Measurements from ENCODE around the gene IGFBP2.
A peak's percentile ranks its signal among the peaks of the same experiment; 100 is the strongest.

IGFBP2 gene

DNA sequence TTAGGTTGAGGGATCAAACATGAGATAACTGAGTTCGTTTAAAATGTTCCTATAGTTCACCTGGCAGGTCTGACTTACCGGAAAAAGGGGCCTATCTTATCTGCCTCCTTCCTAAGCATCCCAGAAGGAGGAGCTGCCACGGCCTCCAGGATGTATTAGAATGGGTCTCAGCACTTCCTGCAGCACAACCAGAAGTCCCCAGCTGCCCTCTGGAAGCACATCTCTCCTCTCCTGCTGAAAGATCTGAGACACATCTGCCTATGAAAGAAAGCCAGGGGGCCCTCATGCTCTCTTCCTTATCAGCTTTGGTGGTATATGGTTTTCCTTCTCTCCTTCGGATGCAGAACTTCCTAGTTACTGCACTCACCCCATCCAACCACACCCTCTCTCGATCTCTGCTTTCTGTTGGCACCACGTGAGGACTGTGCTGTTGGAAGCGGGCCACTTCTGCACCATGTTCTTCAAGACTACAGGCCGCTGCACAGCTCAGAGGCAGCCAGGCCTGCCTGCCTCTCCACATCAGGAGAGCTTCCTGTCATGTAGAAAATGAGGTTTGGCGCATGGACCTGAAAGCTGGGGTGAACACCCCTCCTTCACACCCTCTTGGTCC lies 55.6 kb downstream of the IGFBP2 start:
- Histone ChIP-seq H3K36me3 (ENCODE audit: control insufficient read depth, insufficient read depth, low read length) (peaks cover 5% of the 10 kb centered on the region), H3K9ac (ENCODE audit: low read length) (no peak overlapping the region), H3K27ac (ENCODE audit: low read depth, low read length) (peak overlapping the region; percentile 65), H3K4me1 (ENCODE audit: control insufficient read depth, insufficient read depth, low read length) (peaks cover 43% of the 10 kb centered on the region), H3K27me3 (ENCODE audit: control insufficient read depth, insufficient read depth, low read length) (peaks cover 3% of the 10 kb centered on the region), H3K4me3 (ENCODE audit: low read length) (peak overlapping the region; percentile 19)

GRCh38 chr2:216689397-216689796 lies 56.2 kb downstream of the IGFBP2 start:
- H3K36me3 ChIP-seq (ENCODE audit: control insufficient read depth, insufficient read depth, low read length) = peaks cover 5% of the 10 kb centered on the region
- H3K27ac ChIP-seq (ENCODE audit: low read depth, low read length) = peak overlapping the region; percentile 16
- peaks cover 37% of the 10 kb centered on the region for H3K4me1 ChIP-seq (ENCODE audit: control insufficient read depth, insufficient read depth, low read length)
- H3K9ac ChIP-seq (ENCODE audit: low read length) = no peak overlapping the region
- H3K27me3 ChIP-seq (ENCODE audit: control insufficient read depth, insufficient read depth, low read length) = peaks cover 3% of the 10 kb centered on the region
- H3K4me3 ChIP-seq (ENCODE audit: low read length) = peak overlapping the region; percentile 19

- H3K27ac ChIP-seq (ENCODE audit: low read depth, low read length) = peak overlapping the region; percentile 91
- peaks cover 37% of the 10 kb centered on the region for H3K4me1 ChIP-seq (ENCODE audit: control insufficient read depth, insufficient read depth, low read length)
- peaks cover 5% of the 10 kb centered on the region for H3K27me3 ChIP-seq (ENCODE audit: control insufficient read depth, insufficient read depth, low read length)
- peak overlapping the region; percentile 52 for H3K4me3 ChIP-seq (ENCODE audit: low read length)
- no peak overlapping the region for H3K9ac ChIP-seq (ENCODE audit: low read length)
- peaks cover 5% of the 10 kb centered on the region for H3K36me3 ChIP-seq (ENCODE audit: control insufficient read depth, insufficient read depth, low read length)
Observed at GRCh38 chr2:216690456-216690852, 57.2 kb downstream of the IGFBP2 start.

- Histone ChIP-seq H3K9ac (ENCODE audit: low read length) (peak overlapping the region; percentile 39), H3K4me1 (ENCODE audit: control insufficient read depth, insufficient read depth, low read length) (peaks cover 42% of the 10 kb centered on the region), H3K27me3 (ENCODE audit: control insufficient read depth, insufficient read depth, low read length) (peaks cover 7% of the 10 kb centered on the region), H3K27ac (ENCODE audit: low read depth, low read length) (peak overlapping the region; percentile 91), H3K4me3 (ENCODE audit: low read length) (peak overlapping the region; percentile 66), H3K36me3 (ENCODE audit: control insufficient read depth, insufficient read depth, low read length) (peaks cover 5% of the 10 kb centered on the region)
Observed at GRCh38 chr2:216690853-216691741, 57.9 kb downstream of the IGFBP2 start.

DNA sequence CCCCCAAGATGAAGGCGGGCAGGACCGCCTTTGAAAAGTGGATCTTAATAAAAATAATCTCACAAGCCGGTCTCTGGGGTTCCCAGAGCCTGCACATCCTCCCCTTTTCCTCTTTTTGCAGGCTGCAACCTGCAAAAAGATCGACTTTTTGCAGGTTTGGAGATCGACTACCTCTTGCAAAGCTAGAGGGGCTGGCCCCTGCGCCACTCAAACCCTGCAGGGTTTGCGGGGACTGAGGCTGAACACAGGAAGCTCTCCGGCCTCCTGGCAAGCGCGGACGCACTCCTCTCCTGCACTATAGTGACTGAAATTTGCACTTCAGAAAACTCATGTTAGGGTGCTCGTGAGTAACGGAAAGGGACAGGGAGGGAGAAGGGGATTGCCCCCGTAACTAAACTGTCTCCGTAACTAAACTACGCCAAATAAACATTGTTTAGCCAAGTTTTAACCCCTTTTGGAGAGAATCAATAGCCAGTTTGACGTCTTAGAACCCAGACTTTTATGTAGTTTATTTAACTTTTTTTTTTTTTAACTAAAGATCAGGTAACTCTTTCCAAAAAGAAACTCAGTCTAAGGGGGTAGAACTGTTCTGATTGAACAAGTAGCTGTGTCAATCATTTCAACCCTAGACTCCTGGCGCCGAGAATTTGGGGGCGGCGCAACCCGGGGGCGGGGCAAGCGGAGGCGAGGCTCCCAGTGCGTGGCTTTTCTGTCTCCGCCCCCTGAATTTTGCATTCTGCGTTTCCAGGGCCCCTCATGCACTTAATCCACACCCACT lies 59.6 kb downstream of the IGFBP2 start:
- Histone ChIP-seq H3K4me3 (ENCODE audit: low read length) (peak overlapping the region; percentile 69), H3K27me3 (ENCODE audit: control insufficient read depth, insufficient read depth, low read length) (peaks cover 7% of the 10 kb centered on the region), H3K9ac (ENCODE audit: low read length) (peak overlapping the region; percentile 64), H3K4me1 (ENCODE audit: control insufficient read depth, insufficient read depth, low read length) (peaks cover 36% of the 10 kb centered on the region), H3K36me3 (ENCODE audit: control insufficient read depth, insufficient read depth, low read length) (peaks cover 5% of the 10 kb centered on the region), H3K27ac (ENCODE audit: low read depth, low read length) (peak overlapping the region; percentile 88)

- Histone ChIP-seq H3K4me1 (ENCODE audit: control insufficient read depth, insufficient read depth, low read length) (peaks cover 34% of the 10 kb centered on the region), H3K27me3 (ENCODE audit: control insufficient read depth, insufficient read depth, low read length) (peaks cover 7% of the 10 kb centered on the region), H3K36me3 (ENCODE audit: control insufficient read depth, insufficient read depth, low read length) (peaks cover 5% of the 10 kb centered on the region), H3K27ac (ENCODE audit: low read depth, low read length) (peak overlapping the region; percentile 94), H3K4me3 (ENCODE audit: low read length) (peak overlapping the region; percentile 77), H3K9ac (ENCODE audit: low read length) (peak overlapping the region; percentile 64)
Observed at GRCh38 chr2:216693414-216694080, 60.3 kb downstream of the IGFBP2 start.

DNA sequence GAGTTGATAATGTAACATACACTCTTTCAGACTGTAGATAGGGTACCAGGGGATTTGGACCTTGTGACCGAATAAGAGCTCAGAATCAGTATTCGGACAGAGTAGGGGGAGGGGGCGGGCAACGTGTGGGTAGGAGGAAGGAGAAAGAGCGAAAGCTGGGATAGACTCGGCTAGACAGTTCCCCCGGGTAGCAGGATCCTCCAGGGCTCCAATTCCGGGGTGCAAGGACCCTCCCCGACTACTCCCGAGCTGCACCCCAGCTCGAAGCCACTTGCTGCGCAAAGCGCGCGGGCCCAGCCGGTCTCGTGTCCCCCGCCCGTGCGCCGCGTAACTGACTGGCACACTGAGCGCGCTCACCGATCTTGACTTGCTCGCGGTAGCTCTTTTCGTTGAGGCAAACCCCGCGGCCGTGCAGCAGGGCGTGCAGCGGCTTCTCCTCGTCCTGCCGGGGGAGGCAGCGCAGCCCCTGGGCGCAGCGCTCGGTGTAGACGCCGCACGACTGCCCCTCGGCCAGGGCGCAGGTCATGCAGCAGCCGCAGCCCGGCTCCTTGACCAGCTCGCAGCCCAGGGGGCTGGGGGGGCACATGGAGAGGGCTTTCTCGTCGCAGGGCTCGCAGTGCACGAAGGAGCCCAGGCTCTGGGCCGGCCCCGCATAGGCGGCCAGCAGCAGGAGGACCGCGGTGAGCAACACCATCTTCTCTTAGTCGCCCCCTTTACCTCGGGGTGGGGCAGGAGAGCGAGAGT lies 61.0 kb downstream of the IGFBP2 start:
- H3K27me3 ChIP-seq (ENCODE audit: control insufficient read depth, insufficient read depth, low read length) = peaks cover 7% of the 10 kb centered on the region
- peaks cover 31% of the 10 kb centered on the region for H3K4me1 ChIP-seq (ENCODE audit: control insufficient read depth, insufficient read depth, low read length)
- H3K4me3 ChIP-seq (ENCODE audit: low read length) = peak overlapping the region; percentile 77
- peak overlapping the region; percentile 64 for H3K9ac ChIP-seq (ENCODE audit: low read length)
- H3K27ac ChIP-seq (ENCODE audit: low read depth, low read length) = peak overlapping the region; percentile 94
- H3K36me3 ChIP-seq (ENCODE audit: control insufficient read depth, insufficient read depth, low read length) = peaks cover 5% of the 10 kb centered on the region

DNA sequence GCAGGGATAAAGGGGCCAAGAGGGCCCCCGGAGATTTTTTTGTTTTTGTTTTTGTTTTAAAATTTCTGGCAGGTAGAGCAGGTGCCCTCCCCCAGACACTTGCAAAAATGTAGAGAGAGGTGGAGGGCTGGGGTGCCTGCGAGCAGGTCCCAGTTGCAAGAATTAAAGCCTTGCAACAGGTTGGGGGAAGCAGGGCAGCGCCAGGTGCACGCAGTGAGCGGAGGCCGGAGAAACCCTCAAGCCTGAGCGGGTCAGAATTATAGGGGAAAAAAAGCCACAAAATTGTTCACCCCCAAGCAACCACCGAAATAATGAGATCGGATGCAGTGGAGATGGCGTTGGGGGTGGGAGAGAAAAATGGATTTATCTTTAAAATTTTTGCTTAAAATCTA lies 61.6 kb downstream of the IGFBP2 start:
- Histone ChIP-seq H3K27me3 (ENCODE audit: control insufficient read depth, insufficient read depth, low read length) (peaks cover 7% of the 10 kb centered on the region), H3K9ac (ENCODE audit: low read length) (peak overlapping the region; percentile 64), H3K4me3 (ENCODE audit: low read length) (peak overlapping the region; percentile 77), H3K36me3 (ENCODE audit: control insufficient read depth, insufficient read depth, low read length) (peaks cover 2% of the 10 kb centered on the region), H3K27ac (ENCODE audit: low read depth, low read length) (peak overlapping the region; percentile 94), H3K4me1 (ENCODE audit: control insufficient read depth, insufficient read depth, low read length) (peaks cover 29% of the 10 kb centered on the region)

GRCh38 chr2:216695401-216695821 lies 62.2 kb downstream of the IGFBP2 start, which contains the start of gene IGFBP5:
Gene IGFBP5 (minus strand): TSS chr2:216695549. CDS start chr2:216694775, 774 bp downstream.
- Histone ChIP-seq H3K4me1 (ENCODE audit: control insufficient read depth, insufficient read depth, low read length) (peaks cover 29% of the 10 kb centered on the region), H3K9ac (ENCODE audit: low read length) (peak within 1 kb of the TSS; percentile 64), H3K36me3 (ENCODE audit: control insufficient read depth, insufficient read depth, low read length) (peaks cover 2% of the 10 kb centered on the region), H3K27ac (ENCODE audit: low read depth, low read length) (peak within 1 kb of the TSS; percentile 94), H3K27me3 (ENCODE audit: control insufficient read depth, insufficient read depth, low read length) (peaks cover 7% of the 10 kb centered on the region), H3K4me3 (ENCODE audit: low read length) (peak within 1 kb of the TSS; percentile 77)

DNA sequence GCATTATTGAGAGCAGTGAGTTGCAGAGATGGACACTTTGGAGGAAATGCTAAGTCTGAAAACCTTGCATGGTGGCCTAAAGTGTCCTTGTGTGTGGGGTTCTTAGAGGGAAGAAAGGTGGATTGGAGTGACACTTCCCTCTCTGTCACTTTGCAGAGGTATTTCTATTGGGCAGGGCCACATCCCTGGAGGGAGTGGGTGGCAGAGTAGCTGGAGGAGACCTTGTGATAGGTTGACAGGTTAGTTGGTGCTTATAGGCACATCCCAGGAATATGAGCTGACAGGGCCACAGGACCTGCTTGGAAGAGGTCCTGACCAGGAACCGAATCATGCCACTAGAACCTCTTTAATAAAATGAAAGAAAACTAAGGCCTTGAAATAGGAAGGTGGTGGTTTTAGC lies 63.1 kb downstream of the IGFBP2 start:
- Histone ChIP-seq H3K9ac (ENCODE audit: low read length) (no peak overlapping the region), H3K4me1 (ENCODE audit: control insufficient read depth, insufficient read depth, low read length) (peaks cover 35% of the 10 kb centered on the region), H3K36me3 (ENCODE audit: control insufficient read depth, insufficient read depth, low read length) (no peaks in the 10 kb centered on the region), H3K27me3 (ENCODE audit: control insufficient read depth, insufficient read depth, low read length) (peaks cover 7% of the 10 kb centered on the region), H3K4me3 (ENCODE audit: low read length) (no peak overlapping the region), H3K27ac (ENCODE audit: low read depth, low read length) (peak overlapping the region; percentile 94)

DNA sequence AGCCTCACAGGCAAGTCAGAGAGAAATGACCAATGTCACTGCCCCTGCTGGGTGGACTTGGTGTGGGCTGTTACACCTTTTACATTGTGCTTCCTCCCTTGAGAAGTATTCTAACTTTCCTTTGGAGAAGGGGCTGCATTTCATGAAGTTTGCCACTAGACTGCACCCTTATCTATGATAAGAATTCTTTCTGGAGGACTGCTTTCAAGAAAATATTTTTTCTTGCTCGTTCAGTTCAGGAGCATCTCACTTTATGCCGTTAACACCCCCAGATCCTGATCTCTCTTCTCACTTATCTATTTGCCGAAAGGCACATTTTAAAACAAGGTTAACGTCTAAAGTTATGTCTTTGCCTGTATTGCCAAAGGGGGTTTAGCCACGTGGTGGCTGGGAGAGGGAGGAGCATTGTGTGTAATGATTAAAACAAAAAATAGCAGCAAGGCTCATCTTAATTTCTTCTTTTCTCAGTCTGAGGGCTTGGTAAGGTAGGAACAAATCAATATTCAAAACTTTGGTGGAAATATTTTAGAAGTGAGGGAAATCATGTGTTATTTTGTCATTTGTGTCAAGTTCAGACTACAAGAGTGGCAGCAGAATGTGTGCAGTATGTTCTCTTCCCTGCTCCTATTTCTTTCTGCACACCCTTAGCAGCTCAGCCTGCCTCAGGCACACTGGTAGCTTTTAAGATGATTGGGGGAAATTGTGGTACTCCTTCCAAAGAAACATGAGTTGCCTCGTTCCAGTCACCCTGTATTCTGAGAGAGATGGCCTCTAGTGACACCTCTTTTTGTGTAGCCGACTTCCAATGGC lies 63.7 kb downstream of the IGFBP2 start:
- Histone ChIP-seq H3K27ac (ENCODE audit: low read depth, low read length) (peak overlapping the region; percentile 94), H3K9ac (ENCODE audit: low read length) (no peak overlapping the region), H3K36me3 (ENCODE audit: control insufficient read depth, insufficient read depth, low read length) (no peaks in the 10 kb centered on the region), H3K27me3 (ENCODE audit: control insufficient read depth, insufficient read depth, low read length) (peaks cover 7% of the 10 kb centered on the region), H3K4me1 (ENCODE audit: control insufficient read depth, insufficient read depth, low read length) (peaks cover 35% of the 10 kb centered on the region), H3K4me3 (ENCODE audit: low read length) (no peak overlapping the region)

Data from rectal smooth muscle tissue (tissue), 1 donor.